HG03442 (cell line): ENCODE measurements around the gene NACC2.
"Not testable (repeated sequence)": the region's sequence is repeated elsewhere in the genome, so short reads cannot be mapped to it uniquely, and the experiment has no call there.

Experiments
- ATAC-seq: cut with Tn5 transposase; IDR thresholded peaks from one replicate; pipeline ENCODE4 v1.9.1; 2021; ENCODE audit warnings: mild to moderate bottlenecking, moderate library complexity; ENCODE audit not compliant: unreplicated experiment

The NACC2 gene

DNA sequence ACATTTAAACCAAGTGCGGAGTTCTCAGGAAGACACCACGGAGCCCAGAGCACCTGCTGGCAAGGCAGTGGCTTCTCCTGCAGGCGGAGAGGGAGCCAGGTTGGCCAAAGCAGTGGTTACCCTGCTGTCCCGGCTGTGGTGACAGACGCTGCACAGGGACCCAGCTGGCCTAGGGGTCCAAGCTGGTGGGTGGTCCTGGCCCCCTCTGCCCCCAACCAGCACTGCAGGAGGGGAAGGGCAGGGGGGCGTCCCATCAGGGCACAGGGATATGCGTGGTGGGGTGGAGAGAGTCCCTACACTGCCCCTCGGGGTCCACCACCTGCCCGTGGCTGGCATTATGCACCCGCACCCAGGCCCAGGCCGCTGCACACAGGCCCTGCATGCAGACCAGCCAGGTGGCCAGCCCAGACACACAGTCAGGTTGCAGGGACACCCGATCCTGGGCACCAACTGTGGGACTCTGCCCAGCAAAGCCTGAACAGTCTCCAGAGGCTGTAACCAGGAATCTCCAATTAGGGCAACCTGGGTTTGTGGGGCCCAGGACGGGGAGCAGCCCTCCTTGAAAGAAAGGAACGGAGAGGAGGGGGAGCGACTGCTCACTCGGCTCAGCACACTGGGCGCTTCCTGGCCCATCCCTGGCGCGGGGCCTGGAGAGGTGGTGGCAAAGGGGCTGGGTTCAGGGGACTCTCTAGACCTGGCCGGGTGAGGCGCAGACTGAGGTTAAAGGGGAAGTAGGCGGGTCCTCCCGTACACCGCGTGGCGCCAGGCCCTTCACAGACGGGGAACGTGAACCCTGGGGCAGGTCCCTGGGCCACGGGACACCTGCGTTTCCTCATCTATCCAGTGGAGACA is 46.3 kb downstream of the NACC2 start:
- no peak for ATAC-seq

DNA sequence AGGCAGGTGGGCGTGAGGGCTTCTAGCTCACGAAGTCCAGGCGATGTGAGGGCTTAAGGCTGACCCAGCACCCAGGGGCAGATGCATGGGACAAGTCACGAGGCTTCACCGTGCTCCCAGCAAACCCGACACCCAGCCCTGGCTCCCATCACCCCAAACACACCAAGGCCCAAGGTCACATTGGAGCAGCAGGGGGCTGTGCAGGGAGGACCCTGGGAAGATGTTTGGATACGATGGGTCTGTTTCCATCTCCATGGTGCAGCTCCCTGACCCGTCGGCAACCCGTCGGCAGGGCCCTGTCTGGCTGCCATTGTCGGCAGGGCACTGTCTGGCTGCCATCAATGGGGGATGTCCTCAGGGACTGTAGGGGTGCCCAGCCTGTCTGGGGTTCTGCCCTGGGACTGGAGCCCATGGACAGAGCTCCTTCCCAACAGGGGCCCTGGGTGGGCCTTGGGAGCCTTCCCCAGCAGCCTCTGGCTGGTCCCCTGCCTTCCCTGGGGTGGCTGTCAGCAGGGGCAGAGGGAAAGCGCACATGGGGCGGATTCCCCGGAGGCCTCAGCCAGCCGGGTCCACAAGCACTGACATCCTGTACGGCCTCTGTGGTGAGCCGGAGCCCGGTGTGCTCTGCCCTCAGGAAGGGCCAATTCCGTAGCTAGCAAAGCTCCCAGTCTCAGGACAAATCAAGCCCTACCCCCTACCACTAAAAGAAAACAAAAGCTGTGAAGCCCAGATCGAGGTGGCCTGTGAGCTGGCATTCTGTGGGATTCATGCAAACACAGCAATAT is 47.1 kb downstream of the NACC2 start:
- no peak for ATAC-seq

DNA sequence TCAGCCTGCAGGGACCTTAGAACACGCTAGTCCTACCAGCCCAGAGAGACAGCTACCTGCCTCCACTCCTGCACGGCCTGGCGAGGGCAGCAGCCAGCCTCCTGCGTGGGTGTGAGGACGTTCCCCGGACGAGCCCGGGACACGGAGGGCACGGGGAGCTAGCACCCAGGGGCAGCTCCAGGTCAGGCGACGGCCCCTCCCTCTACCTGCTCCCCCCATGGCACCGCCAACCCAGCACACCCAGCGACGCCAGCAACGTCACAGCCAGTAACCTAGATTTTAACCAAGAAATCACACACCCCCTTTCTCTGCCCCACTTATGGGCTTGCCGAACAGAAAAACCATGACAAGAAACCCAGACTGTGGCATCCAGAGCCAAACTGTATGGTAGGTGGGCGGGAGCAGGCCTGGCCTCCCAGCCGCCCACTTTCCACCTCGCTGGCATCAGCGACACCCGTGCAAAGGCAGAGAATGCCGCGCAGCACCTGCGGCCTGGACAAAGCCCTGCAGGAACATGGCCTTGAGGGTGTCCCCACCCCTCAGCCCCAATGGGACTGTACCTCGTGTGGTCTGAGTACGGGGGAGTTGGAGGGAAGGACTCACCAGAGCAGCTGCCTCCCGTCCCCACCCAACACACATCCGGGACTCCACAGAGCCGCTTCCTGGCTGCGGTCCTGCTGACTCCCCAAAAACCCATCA is 47.9 kb downstream of the NACC2 start:
- no peak for ATAC-seq

DNA sequence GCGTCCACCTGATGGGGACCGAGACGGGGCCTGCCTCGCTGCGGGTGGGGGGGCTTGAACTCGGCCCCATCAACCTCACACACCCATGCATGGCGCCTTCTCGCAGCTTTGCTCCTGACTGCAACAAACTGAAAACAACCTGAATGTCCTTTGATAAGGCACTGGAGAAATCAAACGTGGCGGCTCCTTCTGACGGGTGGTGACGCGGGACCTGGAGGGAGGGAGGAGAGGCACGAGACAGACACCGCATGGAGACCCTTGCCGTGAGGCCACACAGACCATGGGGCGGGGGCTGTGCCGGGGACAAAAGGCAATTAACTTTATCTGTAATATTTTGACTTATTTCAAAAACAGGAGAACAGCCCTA is 48.6 kb downstream of the NACC2 start:
- no peak for ATAC-seq

DNA sequence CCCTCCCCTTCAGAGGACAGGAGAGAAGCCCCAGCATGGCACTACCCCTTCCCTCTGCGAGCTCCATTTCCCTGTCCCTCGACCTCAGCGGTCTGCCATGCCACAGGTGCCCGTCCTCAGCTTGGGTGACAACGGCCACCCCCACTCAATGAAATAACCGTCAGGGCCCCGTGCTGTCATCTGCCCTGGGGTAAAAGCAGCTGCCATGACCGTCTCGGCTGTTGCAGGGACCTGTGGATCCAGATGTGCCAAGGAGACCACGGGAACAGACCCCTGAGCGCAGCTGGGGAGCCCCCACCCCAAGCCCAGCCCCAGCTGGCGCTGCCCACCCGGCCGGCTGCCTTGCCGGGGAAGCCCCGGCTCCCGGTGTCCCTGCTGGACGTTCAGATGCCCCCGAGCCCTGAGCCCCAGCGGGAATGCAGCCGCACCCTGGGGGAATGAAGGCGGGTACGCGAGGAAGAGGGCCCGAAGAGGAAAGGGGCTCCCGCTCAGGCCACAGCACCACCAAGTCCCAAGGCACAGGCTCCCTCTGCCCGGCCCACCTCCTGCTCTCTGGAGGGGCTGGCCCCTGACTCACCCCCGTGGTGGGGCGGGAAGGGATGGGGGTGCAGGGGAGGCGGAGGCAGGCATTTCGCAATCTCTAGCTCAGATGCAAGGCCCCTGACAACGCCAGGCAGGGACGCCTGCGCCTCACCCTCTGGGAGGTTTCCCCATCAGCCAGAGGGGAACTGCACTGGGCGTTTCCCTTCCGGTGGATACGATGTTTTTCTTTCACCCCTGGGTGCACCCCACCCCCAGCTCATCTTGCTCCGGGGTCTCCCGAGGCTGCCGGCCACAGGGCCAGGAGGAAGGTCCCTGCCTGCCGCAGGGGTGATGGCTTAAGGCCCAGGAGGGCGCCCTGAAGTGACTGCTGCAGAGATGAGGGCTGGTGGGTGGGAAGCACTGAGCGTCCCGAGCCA is 49.2 kb downstream of the NACC2 start:
- ATAC-seq, result no peak

DNA sequence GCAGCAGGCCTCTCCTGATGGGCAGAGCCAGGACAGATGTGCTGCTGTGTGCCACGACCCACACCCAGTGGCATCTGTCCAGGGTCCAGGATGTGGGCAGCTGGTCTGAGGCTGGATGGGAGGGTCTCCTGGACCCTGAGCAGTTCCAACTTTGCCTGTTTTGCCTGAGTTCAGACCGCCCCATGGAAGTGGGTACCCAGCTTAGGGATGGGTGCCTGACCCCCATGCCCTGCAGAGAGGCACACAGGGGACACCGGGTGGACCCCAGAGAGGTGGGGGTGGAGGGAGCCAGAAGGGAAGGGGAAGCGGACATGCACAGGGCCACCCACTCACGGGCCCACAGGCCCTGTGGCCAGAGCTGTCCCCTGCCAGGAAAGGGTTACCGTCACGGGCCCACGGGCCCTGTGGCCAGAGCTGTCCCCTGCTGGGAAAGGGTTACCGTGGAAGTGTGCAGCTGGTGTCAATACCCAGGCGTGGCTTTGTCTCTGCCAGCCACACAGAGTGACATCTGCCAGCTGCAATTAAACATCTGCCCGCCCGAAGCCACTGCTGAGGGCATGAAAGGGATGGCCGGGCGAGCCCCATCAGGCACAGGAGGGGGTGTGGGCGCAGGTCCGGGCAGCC is 50.0 kb downstream of the NACC2 start:
- ATAC-seq, result no peak

DNA sequence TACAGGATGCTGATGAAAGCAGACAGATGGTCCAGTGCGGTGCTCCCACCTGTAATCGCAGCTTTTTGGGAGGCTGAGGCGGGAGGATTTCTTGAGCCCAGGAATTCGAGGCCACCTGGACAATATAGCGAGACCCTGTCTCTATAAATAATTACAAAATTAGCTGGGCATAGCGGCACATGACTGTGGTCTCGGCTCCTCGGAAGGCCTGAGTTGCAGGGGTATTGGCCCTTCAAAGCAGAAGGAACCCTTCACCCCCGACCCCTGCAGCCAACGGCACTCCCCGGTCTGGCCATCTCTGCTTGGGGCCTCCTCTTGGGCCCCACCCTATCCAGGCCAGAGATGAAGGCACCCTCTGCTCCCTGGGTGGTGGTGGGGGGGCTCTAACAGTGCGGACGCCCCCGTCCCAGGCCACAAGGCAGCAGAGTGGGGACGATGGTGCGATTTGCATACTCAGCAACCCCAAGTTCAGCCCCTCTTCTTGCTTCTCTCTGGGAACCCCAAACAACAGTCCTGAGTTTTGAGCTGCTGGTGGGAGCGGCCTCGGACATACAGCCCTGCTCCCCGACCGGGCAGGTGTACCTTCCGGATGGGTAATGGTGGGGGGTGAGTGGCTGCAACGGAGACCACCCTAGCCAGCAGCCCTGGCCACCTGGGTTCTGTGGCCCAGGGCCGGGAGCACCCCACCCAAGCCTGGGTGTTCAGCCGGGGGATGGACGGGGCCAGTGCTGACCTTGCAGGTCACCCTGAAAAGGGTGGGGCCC is 50.7 kb downstream of the NACC2 start:
- ATAC-seq, result no peak

DNA sequence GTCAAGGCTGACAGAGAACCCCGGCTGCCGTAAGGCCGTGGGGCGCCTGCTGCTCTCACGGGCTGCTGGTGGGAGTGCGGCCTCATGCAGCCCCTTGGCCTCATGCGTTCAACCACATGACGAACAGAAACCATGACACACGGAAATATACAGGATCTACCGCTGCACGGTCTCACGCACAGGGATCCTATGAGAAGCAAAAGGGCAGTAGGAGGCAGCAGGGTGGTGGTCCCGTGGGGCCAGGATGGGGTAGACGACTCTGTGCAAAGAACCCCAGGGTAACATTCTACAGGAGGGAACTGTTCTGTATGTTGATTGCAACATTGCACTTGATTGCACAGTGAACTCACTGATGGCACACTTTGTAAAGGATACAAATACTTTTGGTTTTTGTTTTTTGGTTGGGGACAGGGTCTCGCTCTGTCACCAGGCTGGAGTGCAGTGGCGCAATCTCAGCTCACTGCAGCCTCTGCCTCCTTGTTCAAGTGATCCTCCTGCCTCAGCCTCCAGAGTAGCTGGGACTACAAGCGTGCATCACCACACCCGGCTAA is 51.6 kb downstream of the NACC2 start:
- no peak for ATAC-seq

DNA sequence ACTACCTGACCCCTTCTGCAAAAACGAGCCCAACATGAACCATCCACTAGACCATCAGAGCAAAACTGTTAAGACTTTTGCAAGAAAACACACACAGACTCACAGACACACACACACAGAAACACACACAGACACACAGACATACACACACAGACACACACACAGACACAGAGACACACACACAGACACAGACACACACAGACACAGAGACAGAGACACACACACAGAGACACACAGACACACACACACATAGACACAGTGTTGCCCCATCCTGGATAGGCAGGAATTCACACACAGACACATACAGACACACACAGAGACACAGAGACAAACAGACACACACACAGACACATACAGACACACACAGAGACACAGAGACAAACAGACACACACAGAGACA is 52.5 kb downstream of the NACC2 start:
- ATAC-seq, result no peak

DNA sequence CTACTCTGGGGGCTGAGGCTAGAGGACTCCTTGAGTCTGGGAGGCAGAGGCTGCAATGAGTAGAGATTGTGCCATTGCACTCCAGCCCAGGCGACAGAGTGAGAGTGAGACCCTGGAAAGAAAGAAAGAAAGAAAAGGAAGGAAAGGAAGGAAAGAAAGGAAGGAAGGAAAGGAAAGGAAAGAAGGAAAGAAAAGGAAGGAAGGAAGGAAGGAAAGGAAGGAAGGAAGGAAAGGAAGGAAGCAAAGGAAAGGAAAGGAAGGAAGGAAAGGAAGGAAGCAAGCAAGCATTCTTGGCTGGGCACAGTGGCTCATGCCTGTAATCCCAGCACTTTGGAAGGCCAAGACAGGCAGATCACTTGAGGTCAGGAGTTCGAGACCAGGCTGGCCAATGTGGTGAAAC is 54.2 kb downstream of the NACC2 start:
- ATAC-seq, result not testable (repeated sequence)

DNA sequence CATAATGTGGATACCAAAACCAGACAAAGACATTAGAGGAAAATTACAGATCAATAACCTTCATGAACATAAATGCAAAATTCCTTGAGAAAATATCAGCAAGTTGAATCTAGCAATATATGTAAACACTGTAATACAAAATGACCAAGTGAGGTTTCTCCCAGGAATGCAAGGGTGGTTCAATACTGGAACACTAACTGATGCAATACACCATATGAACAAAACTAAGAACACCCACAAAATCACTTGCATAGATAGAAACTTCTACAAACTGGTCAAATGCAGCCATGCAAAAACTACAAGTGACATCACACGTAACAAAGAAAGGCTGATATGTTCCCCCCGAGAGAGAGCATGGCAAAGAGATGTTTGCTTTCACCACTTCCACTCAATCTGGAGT is 55.6 kb downstream of the NACC2 start:
- no peak for ATAC-seq

DNA sequence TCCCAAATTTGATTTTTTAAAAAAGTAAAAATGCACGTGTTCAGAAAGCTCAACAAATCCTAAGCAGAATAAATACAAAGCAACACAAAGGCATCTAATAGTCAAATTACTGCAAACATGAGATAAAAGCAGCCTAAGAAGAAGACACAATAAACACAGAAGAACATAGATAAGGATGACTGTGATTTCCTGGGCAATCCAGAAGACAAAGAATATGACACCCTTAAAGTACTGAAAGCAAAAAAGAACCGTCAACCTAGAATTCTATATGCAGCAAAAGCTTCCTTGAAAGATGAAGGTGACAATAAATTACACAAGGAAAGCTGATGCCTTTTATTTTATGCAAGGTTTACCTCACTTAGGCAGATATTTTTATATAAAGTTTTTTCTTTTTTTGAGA is 58.2 kb downstream of the NACC2 start:
- ATAC-seq, result no peak

DNA sequence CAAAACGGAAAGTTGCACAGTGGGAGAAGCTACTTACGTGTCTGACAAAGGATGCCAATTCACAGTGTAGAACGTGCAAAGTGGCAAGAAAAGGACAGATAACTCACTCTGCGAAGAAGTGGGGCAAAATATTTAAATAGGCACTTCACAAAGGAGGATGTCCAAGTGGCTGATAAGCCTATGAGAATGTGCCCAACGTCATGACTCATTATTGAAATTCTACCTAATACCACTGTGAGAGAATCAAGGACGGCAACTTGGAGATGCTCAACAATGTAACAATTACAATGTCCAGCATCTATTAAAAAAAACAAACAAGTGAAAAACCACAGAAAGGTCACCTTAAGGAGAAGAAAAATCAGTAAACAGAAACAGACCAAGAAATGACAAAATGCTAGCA is 59.0 kb downstream of the NACC2 start:
- no peak for ATAC-seq

DNA sequence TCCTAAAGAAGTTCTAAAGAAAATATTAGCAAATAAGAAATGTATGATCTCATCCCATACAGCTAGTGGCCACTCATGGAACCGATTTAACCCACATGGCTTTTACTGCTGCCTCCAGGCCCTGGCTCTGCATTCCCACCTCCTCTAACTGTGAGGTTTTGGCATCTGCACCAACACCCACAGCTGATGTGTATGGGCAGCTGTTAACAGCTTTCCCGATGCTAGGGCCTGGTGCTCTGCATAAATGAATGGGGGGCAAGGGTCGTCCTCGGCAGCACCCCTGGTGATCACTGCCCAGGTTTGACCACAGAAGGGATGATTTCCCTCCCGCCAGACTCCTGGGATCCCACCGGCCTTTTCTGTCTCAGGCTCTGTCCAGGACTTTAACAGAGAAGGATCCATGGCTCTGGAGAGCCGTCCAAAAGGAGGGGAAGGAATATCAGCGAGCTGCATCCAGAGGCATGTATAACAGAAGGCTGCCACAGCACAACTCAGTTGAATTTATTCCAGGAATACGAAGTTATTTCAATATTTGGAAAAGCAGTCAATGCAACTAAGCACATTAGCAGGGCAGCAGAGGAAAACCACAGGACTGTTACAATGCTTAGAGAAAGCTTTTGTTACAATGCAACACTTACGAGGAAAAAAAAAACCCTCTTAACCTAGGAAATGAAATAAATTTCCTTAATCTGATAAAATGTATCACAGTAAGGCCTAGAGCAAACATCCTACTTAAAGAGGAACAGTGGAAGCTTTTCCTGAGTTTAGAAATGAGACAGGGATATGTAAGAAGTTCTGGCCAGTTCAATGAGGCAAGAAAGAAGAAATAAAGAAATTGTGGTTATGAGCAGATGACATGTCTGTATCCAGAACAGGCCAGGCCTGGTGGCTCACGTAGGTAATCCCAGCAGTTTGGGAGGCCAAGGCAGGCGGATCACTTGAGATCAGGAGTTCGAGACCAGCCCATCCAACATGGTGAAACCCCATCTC is 63.1 kb downstream of the NACC2 start:
- ATAC-seq, result no peak

DNA sequence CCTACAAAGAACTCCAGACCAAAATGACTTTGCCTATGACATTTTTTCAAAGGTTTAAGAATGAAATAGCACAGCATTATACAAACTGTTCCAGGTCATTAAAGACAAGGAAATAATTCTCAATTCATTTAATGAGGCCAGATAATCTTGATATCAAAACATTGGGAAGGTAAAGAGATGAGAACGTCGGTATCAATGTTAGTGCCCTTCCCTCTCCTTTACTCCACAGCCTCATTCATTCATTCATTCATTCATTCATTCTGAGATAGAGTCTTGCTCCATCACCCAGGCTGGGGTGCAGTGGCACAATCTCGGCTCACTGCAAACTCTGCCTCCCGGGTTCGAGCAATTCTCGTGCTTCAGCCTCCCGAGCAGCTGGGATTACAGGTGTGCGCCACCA is 64.0 kb downstream of the NACC2 start:
- no peak for ATAC-seq

DNA sequence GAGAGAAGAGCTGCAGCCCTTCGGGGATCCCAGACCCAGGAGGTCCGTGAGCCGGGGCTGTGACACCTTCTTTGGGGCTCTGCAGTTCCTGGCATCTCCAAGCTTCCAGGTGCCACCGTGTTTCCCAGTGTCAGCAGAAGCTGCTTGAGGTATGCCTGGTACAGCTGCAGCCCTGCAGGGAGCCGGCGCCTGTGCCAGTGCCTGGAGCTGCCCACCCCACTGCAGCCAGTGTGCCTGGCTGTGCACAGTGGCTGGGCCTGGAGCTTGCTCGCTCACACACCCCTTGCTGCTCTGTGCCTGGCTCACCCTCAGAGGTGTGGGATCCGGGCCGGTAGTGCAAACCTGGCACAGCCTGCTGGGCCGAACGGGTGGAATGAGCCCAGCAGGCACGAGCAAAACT is 65.5 kb downstream of the NACC2 start:
- no peak for ATAC-seq

DNA sequence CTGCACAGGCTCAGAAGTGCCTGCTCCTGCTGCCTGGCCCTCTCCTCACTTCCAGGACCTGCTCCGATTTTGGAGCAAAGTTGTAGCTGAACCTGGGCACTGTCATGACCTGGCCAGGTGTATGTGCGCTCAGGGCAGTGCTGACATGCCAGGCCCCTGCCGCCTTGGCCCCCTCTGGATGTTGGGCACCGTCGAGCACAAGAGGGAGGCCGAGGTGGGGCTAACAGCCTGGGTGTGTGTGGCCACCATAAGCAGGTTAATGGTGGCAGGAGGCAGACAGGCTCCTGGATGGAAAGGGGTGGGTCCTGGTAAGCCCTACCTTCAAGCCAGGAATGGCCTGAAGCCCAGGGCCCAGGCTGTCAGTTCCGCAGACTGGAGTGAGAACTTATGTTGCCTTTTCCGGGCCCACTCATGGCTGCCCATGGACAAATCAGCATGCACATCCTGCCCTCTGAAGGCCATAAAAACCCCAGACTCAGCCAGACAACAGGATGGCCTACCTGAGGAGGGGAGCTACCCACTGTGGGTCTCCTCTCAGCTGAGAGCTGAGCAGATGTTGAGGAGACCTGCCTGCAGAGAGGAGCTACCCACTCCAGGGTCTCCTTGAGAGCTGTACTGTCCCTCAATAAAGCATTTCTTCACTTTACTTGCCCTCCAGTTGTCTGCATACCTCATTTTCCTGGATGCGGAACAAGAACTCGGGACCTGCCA is 66.2 kb downstream of the NACC2 start:
- no peak for ATAC-seq
